ENCODE measurements around the gene CDKN3.
"Not testable (repeated sequence)": the region's sequence is repeated elsewhere in the genome, so short reads cannot be mapped to it uniquely, and the experiment has no call there.

CDKN3 gene

GRCh38 chr14:54427871-54428270 is 31.1 kb downstream of the CDKN3 start:
- no peaks in the 10 kb centered on the region for H3K27me3 ChIP-seq (ENCODE audit: control insufficient read depth, insufficient read depth, low read length)
- no peaks in the 10 kb centered on the region for H3K4me1 ChIP-seq (ENCODE audit: control insufficient read depth, insufficient read depth, low read length)
- H3K4me3 ChIP-seq (ENCODE audit: low read length), result no peak overlapping the region
- no peaks in the 10 kb centered on the region for H3K9me3 ChIP-seq (replicated peaks; ENCODE audit: low read length)
- H3K36me3 ChIP-seq (ENCODE audit: insufficient read depth, low read length), result peaks cover 56% of the 10 kb centered on the region
- H3K9ac ChIP-seq (ENCODE audit: low read depth, low read length), result no peak overlapping the region
- H3K4me2 ChIP-seq (ENCODE audit: low read length), result no peak overlapping the region

DNA sequence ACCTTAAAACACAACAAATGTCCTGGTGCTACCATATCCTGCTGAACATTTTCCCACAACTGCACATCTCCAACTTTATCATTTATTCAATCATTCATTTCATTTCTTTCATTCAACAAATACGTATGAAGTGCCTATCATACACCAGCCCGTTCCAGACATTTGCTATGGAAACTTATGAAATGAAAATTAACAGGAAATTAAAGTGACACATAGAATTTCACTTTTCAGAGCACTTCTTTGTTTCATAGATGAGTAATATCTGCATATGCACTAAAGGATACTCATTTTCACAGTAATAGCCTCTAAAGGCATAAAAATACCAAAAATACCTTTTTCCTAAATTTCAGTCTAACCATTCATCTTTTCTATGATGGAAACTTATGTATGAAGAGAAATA is 31.7 kb downstream of the CDKN3 start:
- Histone ChIP-seq H3K4me2 (ENCODE audit: low read length) (no peak overlapping the region), H3K36me3 (ENCODE audit: insufficient read depth, low read length) (peaks cover 56% of the 10 kb centered on the region), H3K4me3 (ENCODE audit: low read length) (no peak overlapping the region), H3K9me3 (replicated peaks; ENCODE audit: low read length) (no peaks in the 10 kb centered on the region), H3K9ac (ENCODE audit: low read depth, low read length) (no peak overlapping the region), H3K27me3 (ENCODE audit: control insufficient read depth, insufficient read depth, low read length) (no peaks in the 10 kb centered on the region), H3K4me1 (ENCODE audit: control insufficient read depth, insufficient read depth, low read length) (no peaks in the 10 kb centered on the region)

GRCh38 chr14:54435500-54435981 is 38.7 kb downstream of the CDKN3 start:
- Histone ChIP-seq H3K36me3 (ENCODE audit: insufficient read depth, low read length) (peaks cover 16% of the 10 kb centered on the region), H3K4me3 (ENCODE audit: low read length) (no peak overlapping the region), H3K4me1 (ENCODE audit: control insufficient read depth, insufficient read depth, low read length) (peaks cover 17% of the 10 kb centered on the region), H3K27me3 (ENCODE audit: control insufficient read depth, insufficient read depth, low read length) (no peaks in the 10 kb centered on the region), H3K4me2 (ENCODE audit: low read length) (peak overlapping the region; percentile 41), H3K9ac (ENCODE audit: low read depth, low read length) (no peak overlapping the region), H3K9me3 (replicated peaks; ENCODE audit: low read length) (no peaks in the 10 kb centered on the region)

GRCh38 chr14:54437954-54438353 is 41.1 kb downstream of the CDKN3 start:
- H3K9me3 ChIP-seq (replicated peaks; ENCODE audit: low read length); H3K9ac ChIP-seq (ENCODE audit: low read depth, low read length); H3K4me3 ChIP-seq (ENCODE audit: low read length); H3K27me3 ChIP-seq (ENCODE audit: control insufficient read depth, insufficient read depth, low read length); H3K4me2 ChIP-seq (ENCODE audit: low read length): not testable (repeated sequence)
- H3K36me3 ChIP-seq (ENCODE audit: insufficient read depth, low read length), result peaks cover 12% of the 10 kb centered on the region
- H3K4me1 ChIP-seq (ENCODE audit: control insufficient read depth, insufficient read depth, low read length), result peaks cover 22% of the 10 kb centered on the region

GRCh38 chr14:54438703-54439102 is 41.9 kb downstream of the CDKN3 start:
- Histone ChIP-seq H3K9me3 (replicated peaks; ENCODE audit: low read length) (no peaks in the 10 kb centered on the region), H3K9ac (ENCODE audit: low read depth, low read length) (no peak overlapping the region), H3K4me2 (ENCODE audit: low read length) (no peak overlapping the region), H3K36me3 (ENCODE audit: insufficient read depth, low read length) (peaks cover 11% of the 10 kb centered on the region), H3K27me3 (ENCODE audit: control insufficient read depth, insufficient read depth, low read length) (no peaks in the 10 kb centered on the region), H3K4me3 (ENCODE audit: low read length) (no peak overlapping the region), H3K4me1 (ENCODE audit: control insufficient read depth, insufficient read depth, low read length) (peaks cover 22% of the 10 kb centered on the region)

- Histone ChIP-seq H3K27me3 (ENCODE audit: control insufficient read depth, insufficient read depth, low read length) (peaks cover 7% of the 10 kb centered on the region), H3K36me3 (ENCODE audit: insufficient read depth, low read length) (no peaks in the 10 kb centered on the region), H3K4me3 (ENCODE audit: low read length) (peak overlapping the region; percentile 95), H3K4me2 (ENCODE audit: low read length) (peak overlapping the region; percentile 89), H3K9ac (ENCODE audit: low read depth, low read length) (peak overlapping the region; percentile 99), H3K9me3 (replicated peaks; ENCODE audit: low read length) (no peaks in the 10 kb centered on the region), H3K4me1 (ENCODE audit: control insufficient read depth, insufficient read depth, low read length) (peaks cover 22% of the 10 kb centered on the region)
Measured at GRCh38 chr14:54440037-54440436, 43.2 kb downstream of the CDKN3 start.

GRCh38 chr14:54440476-54440872 is 43.7 kb downstream of the CDKN3 start:
- Histone ChIP-seq H3K27me3 (ENCODE audit: control insufficient read depth, insufficient read depth, low read length) (peaks cover 10% of the 10 kb centered on the region), H3K4me1 (ENCODE audit: control insufficient read depth, insufficient read depth, low read length) (peaks cover 20% of the 10 kb centered on the region), H3K4me3 (ENCODE audit: low read length) (peak overlapping the region; percentile 95), H3K36me3 (ENCODE audit: insufficient read depth, low read length) (no peaks in the 10 kb centered on the region), H3K9ac (ENCODE audit: low read depth, low read length) (peak overlapping the region; percentile 99), H3K9me3 (replicated peaks; ENCODE audit: low read length) (no peaks in the 10 kb centered on the region), H3K4me2 (ENCODE audit: low read length) (peak overlapping the region; percentile 89)

DNA sequence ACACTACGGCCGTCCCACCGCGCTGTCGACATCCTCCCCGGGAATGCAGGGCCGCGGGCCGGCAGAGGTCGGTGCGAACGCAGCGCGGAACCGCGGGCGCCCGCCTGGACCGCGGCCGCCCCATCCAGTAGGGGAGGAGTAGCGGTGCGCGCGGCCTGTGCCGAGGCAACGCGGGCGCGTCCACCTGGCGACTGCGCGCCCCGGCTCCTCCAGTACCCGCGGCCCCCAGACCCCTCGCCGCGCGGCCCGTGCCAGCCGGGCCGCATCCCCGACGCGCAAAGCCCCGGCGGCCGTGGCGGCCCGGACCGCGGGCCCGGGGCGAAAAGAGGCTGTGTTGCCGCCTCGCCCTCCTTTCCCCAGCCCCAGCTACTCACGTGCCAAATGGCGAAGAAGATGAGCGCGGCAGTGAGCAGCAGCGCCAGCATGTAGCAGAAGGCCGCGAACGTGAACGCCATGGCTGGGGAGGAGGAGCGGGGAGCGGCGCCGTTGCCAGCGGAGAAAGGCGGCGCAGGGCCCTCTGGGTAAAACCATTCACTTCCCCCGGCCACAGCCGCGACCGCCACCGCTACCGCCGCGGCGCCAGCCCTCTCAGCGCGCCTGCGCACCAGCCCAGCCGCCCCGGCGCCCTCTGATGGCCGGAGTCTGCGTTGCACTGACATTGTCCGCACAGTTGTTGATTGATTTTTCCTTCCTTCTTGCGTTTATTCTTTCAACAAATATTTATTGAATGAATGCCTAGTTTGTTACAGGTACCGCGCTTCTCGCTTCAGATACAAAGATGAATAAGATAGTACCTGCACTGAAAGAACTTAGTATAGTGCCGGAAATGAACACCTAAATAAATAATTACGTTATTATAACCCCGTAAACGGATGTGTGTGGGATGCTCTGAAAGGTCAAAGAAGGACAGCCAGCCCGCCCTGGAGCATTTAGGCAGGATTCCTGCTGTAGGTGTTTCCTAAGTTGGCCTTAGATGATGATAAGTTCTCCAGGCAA is 44.4 kb downstream of the CDKN3 start, which contains the start of gene CNIH1:
CNIH1 (minus strand) TSS at position 502 of the 996 bp plus-strand sequence; CDS start at position 455, 47 bp downstream.
- Histone ChIP-seq H3K27me3 (ENCODE audit: control insufficient read depth, insufficient read depth, low read length) (peaks cover 10% of the 10 kb centered on the region), H3K36me3 (ENCODE audit: insufficient read depth, low read length) (no peaks in the 10 kb centered on the region), H3K4me3 (ENCODE audit: low read length) (peak within 1 kb of the TSS; percentile 95), H3K4me1 (ENCODE audit: control insufficient read depth, insufficient read depth, low read length) (peaks cover 16% of the 10 kb centered on the region), H3K9ac (ENCODE audit: low read depth, low read length) (peak within 1 kb of the TSS; percentile 99), H3K9me3 (replicated peaks; ENCODE audit: low read length) (no peaks in the 10 kb centered on the region), H3K4me2 (ENCODE audit: low read length) (peak within 1 kb of the TSS; percentile 90)

DNA sequence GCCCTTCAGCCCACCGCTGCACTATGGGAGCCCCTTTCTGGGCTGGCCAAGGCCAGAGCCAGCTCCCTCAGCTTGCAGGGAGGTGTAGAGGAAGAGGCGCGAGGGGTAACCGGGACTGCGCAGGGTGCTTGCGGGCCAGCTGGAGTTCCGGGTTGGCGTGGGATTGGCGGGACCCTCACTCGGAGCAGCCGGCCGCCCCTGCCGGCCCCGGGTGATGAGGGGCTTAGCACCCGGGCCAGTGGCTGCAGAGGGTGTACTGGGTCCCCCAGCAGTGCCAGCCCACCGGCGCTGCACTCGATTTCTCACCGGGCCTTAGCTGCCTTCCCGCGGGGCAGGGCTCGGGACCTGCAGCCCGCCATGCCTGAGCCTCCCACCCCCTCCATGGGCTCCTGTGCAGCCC is 46.2 kb downstream of the CDKN3 start:
- not testable (repeated sequence) for H3K4me3 ChIP-seq (ENCODE audit: low read length); H3K36me3 ChIP-seq (ENCODE audit: insufficient read depth, low read length); H3K4me2 ChIP-seq (ENCODE audit: low read length); H3K27me3 ChIP-seq (ENCODE audit: control insufficient read depth, insufficient read depth, low read length); H3K9me3 ChIP-seq (replicated peaks; ENCODE audit: low read length); H3K9ac ChIP-seq (ENCODE audit: low read depth, low read length)
- H3K4me1 ChIP-seq (ENCODE audit: control insufficient read depth, insufficient read depth, low read length), result peaks cover 24% of the 10 kb centered on the region

- H3K36me3 ChIP-seq (ENCODE audit: insufficient read depth, low read length), result no peaks in the 10 kb centered on the region
- H3K4me1 ChIP-seq (ENCODE audit: control insufficient read depth, insufficient read depth, low read length), result peaks cover 24% of the 10 kb centered on the region
- peaks cover 10% of the 10 kb centered on the region for H3K27me3 ChIP-seq (ENCODE audit: control insufficient read depth, insufficient read depth, low read length)
- no peaks in the 10 kb centered on the region for H3K9me3 ChIP-seq (replicated peaks; ENCODE audit: low read length)
- H3K4me3 ChIP-seq (ENCODE audit: low read length), result no peak overlapping the region
- H3K4me2 ChIP-seq (ENCODE audit: low read length), result no peak overlapping the region
- H3K9ac ChIP-seq (ENCODE audit: low read depth, low read length), result no peak overlapping the region
Measured at GRCh38 chr14:54443981-54444380, 47.2 kb downstream of the CDKN3 start.

- H3K4me1 ChIP-seq (ENCODE audit: control insufficient read depth, insufficient read depth, low read length), result peaks cover 24% of the 10 kb centered on the region
Measured at GRCh38 chr14:54444681-54445080, 47.9 kb downstream of the CDKN3 start.

More at GRCh38 chr14:54444681-54445080, 47.9 kb downstream of the CDKN3 start:
- H3K27me3 ChIP-seq (ENCODE audit: control insufficient read depth, insufficient read depth, low read length), result peaks cover 10% of the 10 kb centered on the region
- H3K4me3 ChIP-seq (ENCODE audit: low read length), result no peak overlapping the region
- H3K36me3 ChIP-seq (ENCODE audit: insufficient read depth, low read length), result no peaks in the 10 kb centered on the region
- no peak overlapping the region for H3K4me2 ChIP-seq (ENCODE audit: low read length)
- H3K9ac ChIP-seq (ENCODE audit: low read depth, low read length), result no peak overlapping the region
- H3K9me3 ChIP-seq (replicated peaks; ENCODE audit: low read length), result no peaks in the 10 kb centered on the region

Measured in skeletal muscle satellite cell (primary cell).